Peyer's patch (tissue), 4 donors: ENCODE measurements around the gene LPO. TPM values are rescaled to one million over a fixed set of nuclear protein-coding genes. Genes with fewer than 3 reads are reported as not detected.

Source experiments
- DNase-seq, 3 donors: peaks; one replicate each; pipeline ENCODE4 v3.0.0-alpha.2; 2017 to 2019
- H3K27ac ChIP-seq, 4 donors: fragments of 200-600 bp; sonication (generic); one replicate each; pipeline ENCODE4 v1.5.1; 2016 to 2019
- H3K27me3 ChIP-seq, 2 donors: fragments of 200-600 bp; sonication (generic); one replicate each; pipeline ENCODE4 v1.5.1; 2019
- H3K36me3 ChIP-seq, 3 donors: fragments of 200-600 bp; sonication (generic); one replicate each; pipeline ENCODE4 v1.5.1; 2016 to 2019
- H3K4me1 ChIP-seq, 4 donors: fragments of 200-600 bp; sonication (generic); one replicate each; pipeline ENCODE4 v1.5.1; 2016 to 2019
- H3K4me3 ChIP-seq, 4 donors: fragments of 200-600 bp; sonication (generic); 1 replicate in 3 of 4; 2 replicates in 1 of 4; pipeline ENCODE4 v1.5.1; 2016 to 2019; ENCODE audit warnings: mild to moderate bottlenecking in 1 of 4
- H3K9me3 ChIP-seq, 4 donors: fragments of 200-600 bp; sonication (generic); one replicate each; pipeline ENCODE4 v1.5.1; 2016 to 2019; ENCODE audit warnings: mild to moderate bottlenecking in 1 of 4
- POLR2A ChIP-seq, 2 donors: fragments of 450-650 bp; IDR thresholded peaks; one replicate each; pipeline ENCODE4 v1.5.1; 2017; ENCODE audit warnings: antibody characterized with exemption in 2 of 2, mild to moderate bottlenecking in 2 of 2, moderate library complexity in 2 of 2
- total RNA-seq, 4 donors: library from RNA; depleted of rRNA; stranded (reverse); fragments of >200 nt; gene quantifications; one replicate each; pipeline ENCODE4 v1.1.0, GENCODE V29; 2016
- TF ChIP-seq, protein P1 (sequence below), 6 experiments: fragments of 450-650 bp in 4 of 6; fragments of 200-600 bp in 2 of 6; sonication (generic) in 1 of 6; IDR thresholded peaks; one replicate each; pipeline ENCODE4 v1.5.1; 2017 to 2019; ENCODE audit warnings: antibody characterized with exemption in 6 of 6, mild to moderate bottlenecking in 3 of 6, moderate library complexity in 1 of 6

Gene LPO
- total RNA-seq, 4 donors from 2014 or later, result 2.3 to 9.0 TPM; not detected in 2

GRCh38 chr17:58205936-58206335, 32.4 kb upstream of the LPO start:
- no peak for DNase-seq

GRCh38 chr17:58207451-58207850, 30.9 kb upstream of the LPO start:
- TF ChIP-seq, protein P1, sequence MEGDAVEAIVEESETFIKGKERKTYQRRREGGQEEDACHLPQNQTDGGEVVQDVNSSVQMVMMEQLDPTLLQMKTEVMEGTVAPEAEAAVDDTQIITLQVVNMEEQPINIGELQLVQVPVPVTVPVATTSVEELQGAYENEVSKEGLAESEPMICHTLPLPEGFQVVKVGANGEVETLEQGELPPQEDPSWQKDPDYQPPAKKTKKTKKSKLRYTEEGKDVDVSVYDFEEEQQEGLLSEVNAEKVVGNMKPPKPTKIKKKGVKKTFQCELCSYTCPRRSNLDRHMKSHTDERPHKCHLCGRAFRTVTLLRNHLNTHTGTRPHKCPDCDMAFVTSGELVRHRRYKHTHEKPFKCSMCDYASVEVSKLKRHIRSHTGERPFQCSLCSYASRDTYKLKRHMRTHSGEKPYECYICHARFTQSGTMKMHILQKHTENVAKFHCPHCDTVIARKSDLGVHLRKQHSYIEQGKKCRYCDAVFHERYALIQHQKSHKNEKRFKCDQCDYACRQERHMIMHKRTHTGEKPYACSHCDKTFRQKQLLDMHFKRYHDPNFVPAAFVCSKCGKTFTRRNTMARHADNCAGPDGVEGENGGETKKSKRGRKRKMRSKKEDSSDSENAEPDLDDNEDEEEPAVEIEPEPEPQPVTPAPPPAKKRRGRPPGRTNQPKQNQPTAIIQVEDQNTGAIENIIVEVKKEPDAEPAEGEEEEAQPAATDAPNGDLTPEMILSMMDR (IDR thresholded peaks at IDR 0.05), result no peak
- TF ChIP-seq POLR2A (IDR thresholded peaks at IDR 0.05), result no peak
- H3K9me3 ChIP-seq, result no peaks in the 10 kb centered on the region
- H3K27me3 ChIP-seq, result no peaks in the 10 kb centered on the region
- H3K27ac ChIP-seq, result no peak overlapping the region
- no peak for DNase-seq
- no peaks in the 10 kb centered on the region for H3K4me1 ChIP-seq
- peaks cover 0 to 35% (median 0%) of the 10 kb centered on the region in 3 donors for H3K36me3 ChIP-seq
- no peak overlapping the region for H3K4me3 ChIP-seq

More at GRCh38 chr17:58205936-58206335, 32.4 kb upstream of the LPO start:
- Histone ChIP-seq H3K36me3 (peaks cover 0 to 26% (median 0%) of the 10 kb centered on the region in 3 donors), H3K4me3 (no peak overlapping the region), H3K4me1 (no peaks in the 10 kb centered on the region), H3K9me3 (no peaks in the 10 kb centered on the region), H3K27me3 (no peaks in the 10 kb centered on the region), H3K27ac (no peak overlapping the region)
- TF ChIP-seq, protein P1 (IDR thresholded peaks at IDR 0.05), result no peak
- TF ChIP-seq POLR2A (IDR thresholded peaks at IDR 0.05), result no peak

DNA sequence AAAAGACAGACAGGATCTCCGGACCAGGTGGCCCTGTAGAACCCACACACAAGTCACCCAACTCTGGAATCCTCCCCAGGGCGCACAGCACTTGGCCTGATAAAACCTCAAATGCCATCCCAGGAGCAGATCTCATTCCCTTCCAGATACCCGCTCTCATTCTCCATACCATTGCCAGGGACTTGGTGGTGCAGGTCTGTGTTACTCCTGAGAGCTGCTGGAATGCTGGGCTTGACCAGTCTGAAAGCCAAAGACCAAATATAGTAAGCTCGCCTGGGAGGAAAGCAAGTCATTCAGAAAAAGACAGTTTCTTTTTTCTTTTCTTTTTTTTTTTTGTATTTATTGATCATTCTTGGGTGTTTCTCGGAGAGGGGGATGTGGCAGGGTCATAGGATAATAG, 30.0 kb upstream of the LPO start:
- H3K9me3 ChIP-seq, result no peaks in the 10 kb centered on the region
- peaks cover 0 to 44% (median 0%) of the 10 kb centered on the region in 3 donors for H3K36me3 ChIP-seq
- TF ChIP-seq, protein P1 (IDR thresholded peaks at IDR 0.05), result no peak
- TF ChIP-seq POLR2A (IDR thresholded peaks at IDR 0.05), result no peak
- DNase-seq, result no peak
- no peaks in the 10 kb centered on the region for H3K4me1 ChIP-seq
- H3K27me3 ChIP-seq, result no peaks in the 10 kb centered on the region
- no peak overlapping the region for H3K27ac ChIP-seq
- no peak overlapping the region for H3K4me3 ChIP-seq

DNA sequence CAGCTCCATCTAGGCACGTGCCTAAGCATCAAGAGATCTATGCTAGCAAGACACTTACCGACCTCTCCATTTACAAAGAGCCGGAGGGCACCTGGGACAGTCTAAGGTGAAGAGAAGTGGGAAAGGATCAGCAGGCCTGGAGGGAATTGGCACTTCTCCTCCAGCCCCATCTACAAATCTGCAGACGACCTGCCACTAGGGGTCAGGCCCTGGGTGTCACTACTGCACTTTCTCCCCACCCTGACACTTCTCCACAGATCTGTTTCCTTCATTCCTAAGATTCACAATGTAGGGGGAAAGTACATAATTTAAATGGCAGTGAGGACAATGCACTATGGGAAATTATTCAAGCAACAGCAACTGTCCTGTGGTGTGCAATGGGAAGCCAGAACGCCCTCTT, 27.5 kb upstream of the LPO start:
- Histone ChIP-seq H3K27ac (no peak overlapping the region), H3K36me3 (peaks cover 0 to 56% (median 0%) of the 10 kb centered on the region in 3 donors), H3K4me1 (no peaks in the 10 kb centered on the region), H3K27me3 (no peaks in the 10 kb centered on the region), H3K9me3 (no peaks in the 10 kb centered on the region), H3K4me3 (no peak overlapping the region)
- no peak for DNase-seq
- TF ChIP-seq POLR2A (IDR thresholded peaks at IDR 0.05), result no peak
- TF ChIP-seq, protein P1 (IDR thresholded peaks at IDR 0.05), result peak in 1 of 6 experiments; percentile 18

DNA sequence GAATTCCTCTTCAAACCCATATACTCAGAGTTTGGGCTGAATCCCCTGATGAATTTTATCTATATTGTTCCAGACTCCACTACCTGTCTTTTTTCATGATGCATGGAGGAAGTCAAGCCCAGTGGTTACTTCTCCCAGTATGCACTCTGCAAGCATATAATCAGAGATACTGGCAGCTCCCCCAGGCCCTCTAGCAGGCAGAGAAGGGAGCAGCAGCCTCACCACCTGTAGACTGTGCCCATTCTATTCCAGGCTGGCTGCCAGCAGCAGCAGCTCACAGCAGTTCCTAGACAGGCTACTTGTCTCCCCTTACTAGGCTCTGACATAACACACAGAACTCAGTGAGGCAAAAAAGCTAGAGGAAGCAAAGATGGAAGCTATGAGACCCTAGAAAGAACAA, 22.7 kb upstream of the LPO start:
- Histone ChIP-seq H3K27ac (no peak overlapping the region), H3K4me1 (peaks cover 0 to 6% (median 2%) of the 10 kb centered on the region in 4 donors), H3K27me3 (no peaks in the 10 kb centered on the region), H3K9me3 (no peaks in the 10 kb centered on the region), H3K36me3 (peaks cover 0 to 34% (median 0%) of the 10 kb centered on the region in 3 donors), H3K4me3 (no peak overlapping the region)
- no peak for DNase-seq
- TF ChIP-seq, protein P1 (IDR thresholded peaks at IDR 0.05), result no peak
- no peak for TF ChIP-seq POLR2A (IDR thresholded peaks at IDR 0.05)

- no peak for DNase-seq
- Histone ChIP-seq H3K9me3 (no peaks in the 10 kb centered on the region), H3K36me3 (peaks cover 0 to 20% (median 0%) of the 10 kb centered on the region in 3 donors), H3K4me1 (peaks cover 0 to 6% (median 2%) of the 10 kb centered on the region in 4 donors), H3K27ac (no peak overlapping the region), H3K4me3 (no peak overlapping the region), H3K27me3 (no peaks in the 10 kb centered on the region)
- no peak for TF ChIP-seq POLR2A (IDR thresholded peaks at IDR 0.05)
- TF ChIP-seq, protein P1 (IDR thresholded peaks at IDR 0.05), result no peak
Observed at GRCh38 chr17:58217766-58218165, 20.6 kb upstream of the LPO start.
